Muscle layer of duodenum (tissue), 2 donors: ENCODE measurements around the gene CACNB1.

Experiments
- H3K27ac ChIP-seq: one replicate; pipeline ENCODE4 v1.7.0; 2013; ENCODE audit warnings: mild to moderate bottlenecking, low read length
- H3K27me3 ChIP-seq: one replicate; pipeline ENCODE4 v1.7.0; 2013; ENCODE audit warnings: low read depth, mild to moderate bottlenecking, control low read depth, low read length
- H3K36me3 ChIP-seq, 2 donors: one replicate each; pipeline ENCODE4 v1.7.0; 2013; ENCODE audit warnings: low read length in 2 of 2, control low read depth in 1 of 2, mild to moderate bottlenecking in 1 of 2; ENCODE audit not compliant: insufficient read depth in 2 of 2, control insufficient read depth in 1 of 2
- H3K4me1 ChIP-seq, 2 donors: one replicate each; pipeline ENCODE4 v1.7.0; 2013; ENCODE audit warnings: low read length in 2 of 2, mild to moderate bottlenecking in 2 of 2, control low read depth in 1 of 2, moderate library complexity in 1 of 2; ENCODE audit not compliant: insufficient read depth in 2 of 2, control insufficient read depth in 1 of 2
- H3K4me3 ChIP-seq, 2 donors: one replicate each; pipeline ENCODE4 v1.7.0; 2013; ENCODE audit warnings: low read length in 2 of 2, low read depth in 1 of 2, mild to moderate bottlenecking in 1 of 2
- H3K9me3 ChIP-seq, 2 donors: one replicate each; pipeline ENCODE4 v1.7.0; 2013; ENCODE audit warnings: low read length in 2 of 2, control low read depth in 1 of 2, mild to moderate bottlenecking in 1 of 2; ENCODE audit not compliant: control insufficient read depth in 1 of 2
- donor health status: healthy.

Gene CACNB1

GRCh38 chr17:39197380-39198185 is at the start of gene CACNB1:
CACNB1 (minus strand) TSS chr17:39197669; CDS start chr17:39197495, 174 bp downstream.
- peaks cover 9 to 54% of the 10 kb centered on the region in 2 donors for H3K4me1 ChIP-seq
- H3K27ac ChIP-seq: no peak within 1 kb of the TSS
- H3K4me3 ChIP-seq: peak within 1 kb of the TSS; percentile 56 to 73
- H3K9me3 ChIP-seq: no peaks in the 10 kb centered on the region
- H3K27me3 ChIP-seq: no peaks in the 10 kb centered on the region
- peaks cover 11 to 21% of the 10 kb centered on the region in 2 donors for H3K36me3 ChIP-seq

GRCh38 chr17:39246274-39246673 is 48.8 kb upstream of the CACNB1 start:
- H3K27me3 ChIP-seq: no peaks in the 10 kb centered on the region
- no peaks in the 10 kb centered on the region for H3K36me3 ChIP-seq
- H3K9me3 ChIP-seq: no peaks in the 10 kb centered on the region
- peaks cover 0 to 6% of the 10 kb centered on the region in 2 donors for H3K4me1 ChIP-seq
- no peak overlapping the region for H3K27ac ChIP-seq
- no peak overlapping the region for H3K4me3 ChIP-seq

- no peak overlapping the region for H3K27ac ChIP-seq
Observed at GRCh38 chr17:39244600-39245570, 47.4 kb upstream of the CACNB1 start.

GRCh38 chr17:39244016-39244599 is 46.6 kb upstream of the CACNB1 start:
- Histone ChIP-seq H3K27ac (no peak overlapping the region), H3K4me3 (no peak overlapping the region), H3K27me3 (no peaks in the 10 kb centered on the region), H3K36me3 (no peaks in the 10 kb centered on the region), H3K4me1 (peaks cover 0 to 6% of the 10 kb centered on the region in 2 donors), H3K9me3 (no peaks in the 10 kb centered on the region)

More at GRCh38 chr17:39244600-39245570, 47.4 kb upstream of the CACNB1 start:
- H3K36me3 ChIP-seq: no peaks in the 10 kb centered on the region
- no peaks in the 10 kb centered on the region for H3K9me3 ChIP-seq
- no peak overlapping the region for H3K4me3 ChIP-seq
- H3K27me3 ChIP-seq: no peaks in the 10 kb centered on the region
- peaks cover 0 to 6% of the 10 kb centered on the region in 2 donors for H3K4me1 ChIP-seq

- no peaks in the 10 kb centered on the region for H3K9me3 ChIP-seq
- no peaks in the 10 kb centered on the region for H3K36me3 ChIP-seq
- peaks cover 0 to 6% of the 10 kb centered on the region in 2 donors for H3K4me1 ChIP-seq
- no peaks in the 10 kb centered on the region for H3K27me3 ChIP-seq
- no peak overlapping the region for H3K4me3 ChIP-seq
- no peak overlapping the region for H3K27ac ChIP-seq
Observed at GRCh38 chr17:39243155-39243554, 45.7 kb upstream of the CACNB1 start.

- H3K4me3 ChIP-seq: no peak overlapping the region
- no peaks in the 10 kb centered on the region for H3K9me3 ChIP-seq
- no peak overlapping the region for H3K27ac ChIP-seq
- H3K27me3 ChIP-seq: peaks cover 3% of the 10 kb centered on the region
- no peaks in the 10 kb centered on the region for H3K36me3 ChIP-seq
- peaks cover 0 to 6% of the 10 kb centered on the region in 2 donors for H3K4me1 ChIP-seq
Observed at GRCh38 chr17:39240631-39241030, 43.2 kb upstream of the CACNB1 start.

- Histone ChIP-seq H3K4me1 (peaks cover 0 to 3% of the 10 kb centered on the region in 2 donors), H3K4me3 (no peak overlapping the region), H3K27ac (no peak overlapping the region), H3K27me3 (peaks cover 4% of the 10 kb centered on the region), H3K36me3 (no peaks in the 10 kb centered on the region), H3K9me3 (no peaks in the 10 kb centered on the region)
Observed at GRCh38 chr17:39239640-39240314, 42.3 kb upstream of the CACNB1 start.

- Histone ChIP-seq H3K4me3 (no peak overlapping the region), H3K4me1 (no peaks in the 10 kb centered on the region), H3K27ac (no peak overlapping the region), H3K36me3 (no peaks in the 10 kb centered on the region), H3K9me3 (no peaks in the 10 kb centered on the region), H3K27me3 (peaks cover 4% of the 10 kb centered on the region)
Observed at GRCh38 chr17:39238311-39238972, 41.0 kb upstream of the CACNB1 start.

GRCh38 chr17:39237586-39237985 is 40.1 kb upstream of the CACNB1 start:
- Histone ChIP-seq H3K9me3 (no peaks in the 10 kb centered on the region), H3K4me1 (no peaks in the 10 kb centered on the region), H3K27ac (no peak overlapping the region), H3K36me3 (no peaks in the 10 kb centered on the region), H3K4me3 (no peak overlapping the region), H3K27me3 (peaks cover 4% of the 10 kb centered on the region)

GRCh38 chr17:39236981-39237441 is 39.5 kb upstream of the CACNB1 start:
- Histone ChIP-seq H3K4me3 (no peak overlapping the region), H3K4me1 (peaks cover 0 to 4% of the 10 kb centered on the region in 2 donors), H3K9me3 (no peaks in the 10 kb centered on the region), H3K27ac (no peak overlapping the region), H3K36me3 (no peaks in the 10 kb centered on the region), H3K27me3 (peaks cover 8% of the 10 kb centered on the region)
